GM19043 (cell line): ENCODE measurements around the gene HTRA3.

Experiments
- ATAC-seq: cut with Tn5 transposase; IDR thresholded peaks from one replicate; pipeline ENCODE4 v1.9.1; 2021; ENCODE audit warnings: low read depth; ENCODE audit not compliant: unreplicated experiment

HTRA3 gene

DNA sequence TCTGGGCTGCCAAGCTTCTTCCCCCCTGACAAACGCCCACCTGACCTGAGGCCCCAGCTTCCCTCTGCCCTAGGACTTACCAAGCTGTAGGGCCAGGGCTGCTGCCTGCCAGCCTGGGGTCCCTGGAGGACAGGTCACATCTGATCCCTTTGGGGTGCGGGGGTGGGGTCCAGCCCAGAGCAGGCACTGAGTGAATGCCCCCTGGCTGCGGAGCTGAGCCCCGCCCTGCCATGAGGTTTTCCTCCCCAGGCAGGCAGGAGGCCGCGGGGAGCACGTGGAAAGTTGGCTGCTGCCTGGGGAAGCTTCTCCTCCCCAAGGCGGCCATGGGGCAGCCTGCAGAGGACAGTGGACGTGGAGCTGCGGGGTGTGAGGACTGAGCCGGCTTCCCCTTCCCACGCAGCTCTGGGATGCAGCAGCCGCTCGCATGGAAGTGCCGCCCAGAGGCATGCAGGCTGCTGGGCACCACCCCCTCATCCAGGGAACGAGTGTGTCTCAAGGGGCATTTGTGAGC, 37.0 kb downstream of the HTRA3 start:
- no peak for ATAC-seq

DNA sequence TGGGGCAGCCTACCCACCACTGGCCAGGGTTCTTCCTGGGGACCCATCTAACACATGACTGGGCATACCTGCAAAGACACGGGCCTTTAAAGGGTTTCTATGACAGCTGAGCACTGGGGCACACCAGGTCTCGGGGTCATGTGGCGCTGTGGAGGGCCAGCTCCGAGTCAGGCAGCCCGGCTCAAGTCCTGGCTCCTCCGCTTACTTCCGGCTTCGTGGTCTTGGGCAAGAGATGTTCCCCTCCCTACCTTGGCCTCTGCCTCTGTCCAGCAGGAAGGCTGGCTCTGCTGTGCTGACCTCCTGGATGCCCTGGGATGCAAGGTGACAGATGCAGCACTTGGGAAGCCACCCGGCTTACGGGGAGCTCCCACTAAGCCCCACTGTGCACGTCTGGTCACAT, 37.6 kb downstream of the HTRA3 start:
- no peak for ATAC-seq

DNA sequence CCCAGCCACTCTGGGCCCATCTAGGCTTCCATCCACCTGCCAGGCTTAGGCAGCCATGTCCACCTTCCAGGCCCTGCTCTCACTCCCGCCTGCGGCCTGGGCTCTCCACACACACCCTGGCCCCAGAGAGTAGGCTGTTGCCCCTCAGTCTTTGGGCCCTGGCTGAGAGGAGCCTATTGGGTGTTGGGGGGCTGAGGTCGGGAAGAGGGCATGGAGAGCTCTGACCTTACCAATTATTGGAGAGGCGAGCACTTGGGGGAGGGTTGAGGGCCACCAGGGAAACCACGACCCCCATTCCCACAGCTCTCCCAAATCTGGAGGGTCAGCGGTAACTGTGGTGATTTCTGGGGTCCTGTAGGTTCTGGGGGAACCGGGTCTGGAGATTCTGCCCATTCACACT, 38.2 kb downstream of the HTRA3 start:
- no peak for ATAC-seq

DNA sequence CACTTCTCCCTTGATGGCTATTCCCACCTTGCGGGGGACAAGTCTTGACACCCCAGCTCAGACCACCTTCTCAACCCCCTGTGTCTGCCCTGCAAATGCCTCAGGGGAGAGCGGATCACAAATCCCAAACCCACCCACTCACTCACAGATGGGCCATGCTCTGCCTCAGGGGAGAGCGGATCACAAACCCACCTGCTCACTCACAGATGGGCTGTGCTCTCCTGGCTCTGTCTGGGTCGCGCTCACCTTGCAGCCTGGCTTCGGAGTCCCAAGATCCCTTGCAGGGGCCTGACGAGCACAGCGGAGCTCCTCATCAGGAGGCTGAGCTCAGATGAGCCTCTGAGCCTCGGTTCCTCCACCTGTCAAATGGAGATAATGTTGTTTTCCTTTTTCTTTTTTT, 38.6 kb downstream of the HTRA3 start:
- no peak for ATAC-seq

DNA sequence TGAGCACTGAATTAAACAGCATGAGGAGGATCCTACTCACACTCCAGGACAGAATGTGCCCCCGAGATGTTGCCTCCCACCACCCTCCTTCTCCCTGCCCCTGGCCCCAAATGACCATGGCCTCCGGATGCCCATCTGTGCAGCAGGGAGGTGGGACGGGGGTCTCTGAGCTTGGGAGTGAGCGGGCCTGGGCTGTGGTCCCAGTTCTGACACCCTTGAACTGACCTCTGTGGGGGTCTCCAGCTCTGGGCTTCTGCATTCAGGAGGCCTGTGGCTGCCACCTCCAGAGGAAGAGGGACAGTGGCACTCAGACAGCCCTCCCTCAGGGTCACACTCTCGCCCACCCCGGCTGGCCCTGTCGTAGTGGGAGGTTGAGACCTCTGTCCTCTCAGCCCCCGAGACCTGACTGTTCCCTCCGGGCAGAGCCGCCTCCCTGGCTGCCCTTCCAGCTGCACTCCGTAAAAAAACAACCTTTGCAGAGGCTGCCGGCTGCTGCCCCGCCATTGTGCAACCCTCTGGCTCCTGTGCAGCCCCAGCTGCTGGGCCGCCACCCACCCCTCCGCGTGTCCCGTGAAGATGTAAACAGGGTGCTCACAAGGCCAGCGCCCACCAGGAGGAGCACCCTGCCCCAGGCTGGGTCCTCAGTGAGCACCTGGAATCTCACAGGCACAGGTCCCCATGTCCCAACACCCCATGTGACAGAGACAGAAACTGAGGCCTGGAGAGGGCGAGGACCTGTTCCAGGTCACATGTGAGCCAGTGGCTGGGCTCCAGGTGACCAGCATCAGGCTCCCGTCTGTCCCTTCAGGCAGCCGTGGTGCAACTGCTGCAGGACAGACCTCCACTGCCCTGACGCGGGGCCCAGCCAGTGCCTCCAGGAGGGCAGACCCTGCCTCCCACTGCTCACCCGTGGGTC, 39.6 kb downstream of the HTRA3 start:
- no peak for ATAC-seq

DNA sequence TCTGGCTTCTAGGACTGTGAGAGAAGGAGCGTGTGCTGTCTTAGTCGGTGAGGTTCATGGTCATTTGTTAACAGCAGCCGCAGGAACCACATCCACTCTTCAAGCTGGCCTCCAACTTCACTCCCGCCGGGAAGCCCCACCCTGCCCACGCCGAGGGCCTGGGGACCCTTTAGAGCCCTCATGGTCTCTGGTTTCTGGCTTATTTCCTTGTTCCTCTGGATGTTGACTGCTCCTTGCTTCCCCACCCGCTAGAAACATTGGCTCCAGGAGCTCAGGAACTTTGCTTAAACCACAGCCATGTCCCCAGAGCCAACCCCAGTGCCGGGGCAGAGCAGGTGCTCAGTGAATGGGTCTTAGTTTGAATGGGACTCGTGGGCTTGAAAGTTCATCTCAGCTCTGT, 40.8 kb downstream of the HTRA3 start:
- no peak for ATAC-seq

DNA sequence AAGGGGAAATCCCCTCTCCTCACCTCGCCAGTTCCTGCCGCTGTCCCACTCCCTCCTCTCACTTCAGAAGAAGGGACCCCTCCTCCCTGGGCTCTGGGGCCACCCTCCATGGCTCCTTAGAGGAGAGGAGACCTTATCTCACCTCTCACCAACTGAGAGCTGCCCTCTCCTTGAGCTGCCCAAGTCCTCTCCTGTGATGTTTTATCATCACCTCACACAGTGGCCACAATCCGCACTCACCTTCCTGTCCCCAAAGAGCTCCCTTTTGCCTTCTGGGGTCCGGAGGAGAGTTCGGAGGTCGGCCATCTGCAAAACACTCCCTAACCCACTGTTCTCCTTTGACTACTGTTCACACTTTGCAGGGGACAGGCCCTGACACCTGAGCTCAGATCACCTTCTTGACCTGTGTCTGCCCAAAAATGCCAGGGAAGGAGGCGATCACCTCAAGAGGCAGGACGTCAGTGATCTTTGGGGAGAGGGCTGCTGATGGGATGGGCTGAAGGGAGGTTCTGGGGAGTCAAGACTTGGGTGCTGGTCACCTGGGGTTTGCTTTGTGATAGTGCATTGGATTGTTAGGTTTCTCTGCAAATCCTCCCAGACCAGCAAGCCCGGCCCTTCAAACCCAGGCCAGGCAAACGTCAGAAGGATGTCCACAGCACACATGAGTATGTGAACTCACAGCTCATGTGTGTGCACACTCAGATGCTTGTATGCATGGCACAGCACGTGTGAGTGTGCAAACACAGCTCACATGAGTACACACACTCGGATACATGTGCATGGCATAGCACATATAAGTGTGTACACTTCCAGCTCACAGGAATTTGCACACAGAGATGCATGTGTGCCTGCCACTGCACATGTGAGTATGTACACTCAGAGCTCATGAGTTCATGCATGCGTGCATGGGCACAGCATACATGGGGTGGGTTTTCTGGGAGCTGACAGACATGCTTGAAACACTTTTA, 41.8 kb downstream of the HTRA3 start:
- ATAC-seq: no peak

DNA sequence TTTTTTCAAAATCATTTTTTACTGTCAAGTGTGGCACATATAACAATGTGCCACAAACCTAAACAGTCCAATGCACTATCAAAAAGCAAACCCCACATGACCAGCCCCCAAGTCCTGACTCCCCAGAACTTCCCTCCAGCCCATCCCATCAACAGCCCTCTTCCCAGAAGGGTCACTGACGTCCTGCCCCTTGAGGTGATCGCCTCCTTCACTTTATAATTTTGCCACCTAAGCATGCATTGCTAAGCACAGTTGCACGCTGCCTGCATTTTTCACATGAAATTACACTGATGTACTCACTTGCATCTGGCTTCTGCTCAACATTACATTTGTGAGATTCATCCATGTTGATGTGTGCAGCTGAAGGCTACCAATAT, 42.5 kb downstream of the HTRA3 start:
- no peak for ATAC-seq

DNA sequence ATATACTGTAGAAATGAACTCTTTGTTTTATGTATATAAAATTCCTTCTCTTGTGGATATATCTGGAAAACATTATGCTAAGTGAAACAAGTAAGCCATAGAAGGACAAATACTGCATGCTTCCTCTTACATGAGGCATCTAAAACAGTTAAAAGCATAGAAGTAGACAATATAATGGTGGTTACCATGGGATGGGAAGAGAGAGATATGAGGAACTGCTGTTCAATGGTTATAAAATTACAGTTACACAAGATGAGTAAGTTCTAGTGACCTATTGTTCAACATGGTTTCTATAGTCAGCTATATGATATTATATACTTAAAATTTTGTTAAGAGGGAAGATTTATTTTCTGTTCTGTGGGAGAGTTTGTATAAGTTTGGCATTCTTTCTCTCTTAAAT, 43.4 kb downstream of the HTRA3 start:
- ATAC-seq: no peak

DNA sequence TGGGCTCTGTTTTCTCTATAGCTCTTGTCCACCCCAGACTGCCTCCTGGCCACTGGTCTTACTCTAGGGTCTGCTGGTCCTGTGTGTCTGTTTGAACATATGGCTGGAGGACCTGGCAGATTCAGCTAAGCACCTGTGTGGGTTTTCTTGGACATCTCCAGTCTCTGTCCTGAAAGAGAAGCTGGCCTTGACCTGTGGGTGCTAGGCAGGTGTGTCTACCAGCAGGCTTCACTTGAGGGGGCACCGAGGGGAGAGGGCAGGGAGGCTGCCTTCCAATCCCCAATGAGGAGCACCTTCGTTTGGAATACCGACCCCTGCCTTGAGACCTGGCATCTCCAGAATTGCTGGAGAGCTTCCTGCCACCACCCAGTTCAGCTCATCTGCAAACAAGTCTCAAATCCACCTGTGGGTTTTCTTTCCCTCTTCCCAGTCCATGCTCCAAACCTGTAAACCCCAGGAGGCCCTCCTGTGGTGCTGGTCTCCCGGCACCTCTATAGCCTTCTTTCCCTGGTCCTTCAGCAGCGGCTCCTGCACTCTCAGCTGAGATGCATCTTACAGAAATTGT, 45.2 kb downstream of the HTRA3 start:
- ATAC-seq: no peak

DNA sequence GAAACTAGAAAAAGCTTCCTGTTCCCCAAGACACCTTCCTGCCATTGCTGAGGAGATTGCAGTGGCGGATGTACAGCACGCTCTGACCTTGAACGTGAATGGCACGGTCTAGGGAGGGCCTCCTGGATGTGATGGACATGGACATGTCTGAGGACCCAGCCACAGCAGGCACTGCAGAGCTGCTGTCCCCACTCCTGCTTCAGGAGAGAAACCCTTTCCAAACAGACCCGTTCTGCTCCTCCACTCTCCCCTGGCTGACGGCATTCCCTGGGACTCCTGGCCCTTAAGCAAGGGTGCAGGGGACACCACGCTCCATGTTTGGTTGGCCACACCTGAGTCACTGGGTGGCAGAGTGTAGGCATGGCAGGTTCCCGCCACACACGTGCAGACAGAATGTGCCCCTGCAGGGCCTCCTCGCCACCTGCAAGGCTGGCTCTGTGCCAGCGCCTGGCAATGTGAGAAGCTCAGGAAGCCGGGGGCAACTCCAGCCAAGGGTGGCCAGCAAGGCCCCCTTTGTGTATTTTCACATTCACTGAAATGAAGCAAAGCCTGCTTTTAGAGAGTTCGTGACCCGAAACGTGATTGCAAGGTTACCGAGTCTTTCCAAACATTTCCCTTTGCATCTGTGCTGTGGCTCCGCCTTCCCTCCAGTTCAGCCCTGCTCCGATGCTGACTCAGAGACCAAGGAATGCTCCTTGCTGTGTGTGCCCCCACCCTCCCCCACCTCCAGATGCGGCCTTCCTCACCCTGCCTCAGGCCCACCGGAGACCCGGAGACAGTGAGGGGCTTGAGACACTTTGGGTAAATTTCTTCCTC, 46.1 kb downstream of the HTRA3 start:
- no peak for ATAC-seq

DNA sequence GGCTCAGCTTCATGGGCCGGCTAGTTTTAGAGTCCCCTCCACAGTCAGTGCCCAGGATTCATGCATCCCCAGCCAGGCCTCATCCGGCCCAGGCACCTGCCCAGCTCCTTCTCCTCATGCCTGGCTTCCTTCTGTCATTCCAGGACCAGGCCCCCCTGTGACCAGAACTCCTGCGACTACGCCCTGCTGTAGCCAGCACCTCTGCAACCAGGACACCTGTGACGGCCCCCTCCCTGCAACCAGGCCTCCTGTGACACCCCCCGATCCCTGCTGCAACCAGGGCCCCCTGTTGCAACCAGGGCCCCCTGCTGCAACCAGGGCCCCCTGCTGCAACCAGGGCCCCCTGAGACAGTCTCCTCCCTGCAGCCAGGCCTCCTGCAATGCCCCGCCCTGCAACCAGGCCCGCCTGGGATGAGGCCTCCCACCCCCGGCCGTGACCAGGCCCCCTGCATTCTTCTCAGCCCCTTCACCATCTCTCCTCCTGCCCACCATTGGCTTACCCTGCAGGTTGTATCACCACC, 46.8 kb downstream of the HTRA3 start:
- ATAC-seq: no peak

DNA sequence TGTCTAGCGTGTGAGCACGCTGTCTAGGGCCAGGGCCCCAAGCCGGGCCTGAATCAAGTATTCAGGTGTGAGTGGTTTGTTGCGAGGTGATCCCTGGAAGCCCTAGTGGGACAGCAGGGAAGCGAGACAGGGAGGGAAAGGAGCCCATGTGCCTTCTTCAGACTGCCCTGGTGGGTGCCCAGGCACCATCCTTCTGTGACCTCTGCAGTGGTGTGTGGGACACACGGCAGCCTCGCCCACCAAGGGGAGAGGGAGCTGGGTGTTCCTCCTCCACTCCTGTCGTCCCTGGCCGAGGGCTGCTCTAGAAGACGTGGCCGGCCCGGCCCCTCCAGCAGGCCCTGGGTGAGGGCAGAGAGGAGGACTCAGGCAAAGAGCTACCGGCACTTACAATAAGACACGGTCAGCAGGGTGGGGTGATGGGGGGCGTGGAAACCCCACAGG, 47.4 kb downstream of the HTRA3 start:
- ATAC-seq: no peak

DNA sequence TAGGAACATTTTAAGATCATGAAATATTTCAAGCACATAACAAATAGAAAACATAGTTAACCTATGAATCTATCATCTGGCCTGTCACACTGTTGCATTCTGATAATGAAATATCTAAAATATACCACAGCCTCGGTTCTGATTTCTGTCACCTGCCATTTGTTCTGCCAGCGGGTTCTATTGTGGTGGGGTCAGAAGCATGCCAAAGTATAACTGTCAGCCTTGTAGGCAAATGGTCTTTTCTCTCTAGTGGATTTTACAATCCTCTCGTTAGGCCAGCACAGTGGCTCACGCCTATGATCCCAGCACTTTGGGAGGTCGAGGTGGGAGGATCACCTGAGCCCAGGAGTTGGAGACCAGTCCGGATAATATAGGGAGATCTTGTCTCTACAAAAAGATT, 47.9 kb downstream of the HTRA3 start:
- ATAC-seq: no peak

DNA sequence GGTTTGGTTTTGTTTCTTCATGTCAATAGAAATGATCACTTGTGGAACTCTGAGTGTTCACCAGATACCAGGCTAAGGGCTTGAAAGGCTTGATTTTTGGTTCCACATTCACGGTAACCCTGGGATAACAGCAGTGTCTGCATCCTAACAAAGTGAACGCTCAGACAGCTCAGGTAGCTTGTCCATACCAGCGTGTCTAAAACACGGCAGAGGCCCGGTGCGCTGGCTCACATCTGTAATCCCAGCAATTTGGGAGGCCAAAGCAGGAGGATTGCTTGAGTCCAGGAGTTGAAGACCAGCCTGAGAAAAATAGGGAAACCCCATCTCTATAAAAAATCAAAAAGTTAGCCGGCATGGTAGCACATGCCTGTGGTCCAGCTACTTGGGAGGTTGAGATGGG, 49.0 kb downstream of the HTRA3 start:
- no peak for ATAC-seq

DNA sequence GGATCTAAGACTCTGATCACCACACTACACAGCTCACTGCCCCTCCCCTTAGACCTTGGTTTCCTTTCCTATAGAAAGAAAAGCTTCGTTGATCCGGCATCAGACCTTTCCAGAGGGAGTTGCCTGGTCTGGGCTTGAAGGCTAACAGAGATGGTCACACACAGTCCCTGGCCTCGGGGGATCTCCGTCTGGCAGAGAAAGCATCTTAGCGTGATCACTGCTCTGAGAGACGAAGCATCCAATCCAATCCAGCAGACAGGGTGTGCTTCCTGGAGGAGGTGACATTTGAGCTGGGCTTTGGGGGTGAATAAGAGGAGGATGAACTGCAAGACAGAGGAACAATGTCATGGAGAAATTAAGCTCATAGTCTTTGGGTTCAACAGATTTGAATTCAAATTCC, 49.5 kb downstream of the HTRA3 start:
- no peak for ATAC-seq

DNA sequence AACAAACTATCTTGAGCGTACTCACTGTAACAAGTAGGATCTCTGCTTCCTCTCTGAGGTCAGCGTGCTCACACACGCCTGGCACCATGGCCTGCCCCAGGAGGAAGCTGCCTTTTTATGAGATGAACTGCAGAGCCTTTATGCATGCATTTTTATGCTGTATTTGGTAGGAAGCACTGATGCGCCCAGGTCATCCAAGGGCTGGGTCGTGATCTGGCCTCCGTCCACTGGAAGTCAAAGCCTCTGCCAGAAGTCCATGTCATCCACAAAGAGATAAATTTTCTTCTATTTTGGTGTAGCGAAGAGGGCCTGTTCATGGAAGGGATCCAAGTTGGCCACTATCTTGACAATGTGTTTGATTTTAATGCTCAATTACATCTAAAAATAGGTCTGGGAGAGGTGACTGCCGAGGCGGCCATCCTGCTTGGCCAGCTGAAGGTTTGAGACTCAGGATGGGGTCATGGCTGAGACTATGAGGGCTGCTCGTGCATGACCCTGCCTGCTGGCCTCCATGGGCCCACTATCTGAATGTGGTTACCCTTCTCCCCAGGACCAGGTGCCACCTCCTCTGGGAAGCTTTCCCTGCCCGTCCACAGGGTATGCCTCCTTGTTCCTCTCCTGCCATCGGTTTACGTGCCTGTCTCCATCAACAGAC, 50.3 kb downstream of the HTRA3 start:
- ATAC-seq: no peak

DNA sequence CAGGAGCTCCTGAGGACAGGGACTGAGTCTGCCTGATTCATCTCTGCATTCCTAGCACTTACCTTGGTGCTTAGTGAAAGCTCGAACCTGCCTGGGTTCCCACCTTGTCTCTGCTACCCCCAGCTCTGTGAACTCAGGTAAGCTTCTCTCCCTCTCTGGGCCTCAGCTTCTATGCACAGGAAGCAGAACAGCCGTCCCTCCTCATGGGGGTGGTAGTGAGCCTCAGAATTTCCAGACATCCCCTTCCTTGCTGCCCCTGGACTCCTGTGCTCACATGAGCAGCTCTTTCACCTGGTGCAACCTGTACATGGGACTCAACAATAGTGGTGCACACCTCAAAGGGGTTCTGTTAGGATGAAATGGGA, 50.8 kb downstream of the HTRA3 start:
- no peak for ATAC-seq

DNA sequence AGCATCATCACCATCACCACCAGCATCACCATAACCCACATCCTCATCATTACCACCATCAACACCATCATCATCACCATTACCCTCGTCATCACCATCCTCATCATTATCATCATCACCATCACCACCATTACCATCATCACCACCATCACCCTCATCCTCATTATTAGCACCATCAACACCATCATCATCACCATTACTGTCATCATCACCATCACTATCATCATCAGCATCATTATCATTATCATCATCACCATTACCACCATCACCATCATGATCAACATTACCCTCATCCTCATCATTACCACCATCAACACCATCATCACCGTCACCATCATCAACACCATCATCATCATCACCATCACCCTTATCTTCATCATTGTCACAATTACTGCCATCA, 51.7 kb downstream of the HTRA3 start:
- no peak for ATAC-seq
